Fibroblast of mammary gland (primary cell): ENCODE data around the gene TACC3.
A peak's percentile ranks its signal among the peaks of the same experiment; 100 is the strongest.

Experiments used
- DNase-seq: peaks from one replicate; pipeline ENCODE4 v3.0.0-alpha.2; 2010; ENCODE audit warnings: low read depth
- H3K4me3 ChIP-seq: 2 replicates; pipeline ENCODE4 v1.5.1; 2011; ENCODE audit warnings: low read depth, mild to moderate bottlenecking, low read length, moderate library complexity; ENCODE audit not compliant: control insufficient read depth
- CTCF ChIP-seq: conservative IDR thresholded peaks from 2 replicates; pipeline ENCODE4 v1.5.1; 2011; ENCODE audit warnings: low read depth, low read length, inconsistent platforms; ENCODE audit not compliant: control insufficient read depth, insufficient read depth

TACC3 gene

GRCh38 chr4:1718095-1718850 is 3.0 kb upstream of the TACC3 start:
- DNase-seq: no peak
- no peak overlapping the region for H3K4me3 ChIP-seq
- no peak for TF ChIP-seq CTCF

GRCh38 chr4:1720163-1720983 is 948 bp upstream of the TACC3 start:
- peak overlapping the region; percentile 67 for H3K4me3 ChIP-seq
- TF ChIP-seq CTCF: no peak
- DNase-seq: peak; percentile 29

GRCh38 chr4:1721666-1722550 is 587 bp downstream of the TACC3 start:
- no peak for DNase-seq
- TF ChIP-seq CTCF: no peak
- peak overlapping the region; percentile 75 for H3K4me3 ChIP-seq

GRCh38 chr4:1722551-1723118 is 1.3 kb downstream of the TACC3 start:
- no peak for DNase-seq
- peak overlapping the region; percentile 75 for H3K4me3 ChIP-seq
- no peak for TF ChIP-seq CTCF

- no peak for TF ChIP-seq CTCF
- H3K4me3 ChIP-seq: peak overlapping the region; percentile 75
- DNase-seq: no peak
Observed at GRCh38 chr4:1723131-1723801, 1.9 kb downstream of the TACC3 start.
